Measurements from ENCODE around the gene HORMAD1. TPM values are rescaled to one million over a fixed set of nuclear protein-coding genes. Genes with fewer than 3 reads are reported as not detected.
A peak's percentile ranks its signal among the peaks of the same experiment; 100 is the strongest.

HORMAD1 gene
- total and polyA plus RNA-seq, 5 donors from 2014 or later = not detected

DNA sequence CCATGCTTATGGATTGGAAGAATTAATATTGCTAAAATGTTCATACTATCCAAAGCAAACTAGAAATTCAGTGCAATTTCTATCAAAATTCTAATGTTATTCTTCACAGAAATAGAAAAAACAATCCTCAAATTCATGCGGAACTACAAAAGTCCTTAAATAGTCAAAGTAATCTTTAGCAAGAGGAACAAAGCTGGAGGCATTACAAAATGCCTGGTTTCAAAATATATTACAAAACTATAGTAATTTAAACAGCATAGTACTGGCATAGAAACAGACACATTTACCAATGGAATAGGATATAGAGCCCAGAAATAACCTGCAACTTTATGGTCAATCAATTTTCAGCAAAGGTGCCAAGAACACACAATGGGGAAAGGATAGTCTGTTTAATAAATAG lies 41.1 kb upstream of the HORMAD1 start:
- Histone ChIP-seq H3K27me3 (ENCODE audit: control insufficient read depth, insufficient read depth, low read length) (no peaks in the 10 kb centered on the region), H3K36me3 (ENCODE audit: control insufficient read depth, insufficient read depth, low read length) (peaks cover 19% of the 10 kb centered on the region), H3K9me3 (ENCODE audit: control insufficient read depth in 2 of 2, low read length in 2 of 2) (no peaks in the 10 kb centered on the region), H3K27ac (ENCODE audit: insufficient read depth, low read length, poor library complexity, severe bottlenecking) (no peak overlapping the region), H3K4me1 (ENCODE audit: control insufficient read depth, insufficient read depth, low read length, poor library complexity, severe bottlenecking) (peaks cover 35% of the 10 kb centered on the region), H3K4me3 (ENCODE audit: low read depth, low read length) (peak overlapping the region; percentile 78)
- Mint-ChIP-seq H3K27me3 (no peaks in the 10 kb centered on the region), H3K4me3 (peak overlapping the region in 3 of 4 donors; percentile 11 to 78 (median 40)), H3K27ac (peak overlapping the region in 1 of 3 donors; percentile 24), H3K4me1 (peaks cover 24 to 65% (median 40%) of the 10 kb centered on the region in 4 donors), H3K36me3 (peaks cover 39% of the 10 kb centered on the region), H3K9me3 (peaks cover 0 to 2% (median 0%) of the 10 kb centered on the region in 7 donors)
- no peak for DNase-seq
- no peak for ATAC-seq (ENCODE audit: low read depth in 2 of 2)

- H3K27me3 Mint-ChIP-seq = no peaks in the 10 kb centered on the region
- H3K36me3 ChIP-seq (ENCODE audit: control insufficient read depth, insufficient read depth, low read length) = peaks cover 32% of the 10 kb centered on the region
These were observed 39.3 kb upstream of the HORMAD1 start for GRCh38 chr1:150760013-150760412.

DNA sequence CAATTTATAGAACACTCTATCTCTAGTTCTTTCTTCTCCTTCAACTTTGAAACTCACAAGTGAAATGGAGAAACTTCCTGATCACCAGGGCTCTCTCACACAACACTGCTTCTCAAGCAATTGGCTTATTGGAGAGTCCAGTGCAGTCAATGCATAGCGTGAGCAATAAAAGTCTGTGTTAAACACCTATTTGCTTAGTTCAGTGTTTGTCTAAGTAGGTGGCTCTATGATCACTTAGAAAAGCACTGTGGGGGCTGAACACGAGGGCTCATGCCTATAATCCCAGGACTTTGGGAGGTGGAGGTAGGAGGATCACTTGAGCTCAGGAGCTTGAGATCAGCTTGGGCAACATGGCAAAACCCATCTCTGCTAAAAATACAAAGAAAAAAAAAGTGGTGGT lies 32.7 kb upstream of the HORMAD1 start:
- Mint-ChIP-seq H3K27ac (no peak overlapping the region), H3K27me3 (no peaks in the 10 kb centered on the region), H3K36me3 (peaks cover 49% of the 10 kb centered on the region)

More at GRCh38 chr1:150760013-150760412, 39.3 kb upstream of the HORMAD1 start:
- peak overlapping the region in 1 of 4 donors; percentile 68 for H3K4me3 Mint-ChIP-seq
- H3K27ac ChIP-seq (ENCODE audit: insufficient read depth, low read length, poor library complexity, severe bottlenecking) = no peak overlapping the region
- H3K4me1 Mint-ChIP-seq = peaks cover 18 to 54% (median 34%) of the 10 kb centered on the region in 4 donors
- H3K4me1 ChIP-seq (ENCODE audit: control insufficient read depth, insufficient read depth, low read length, poor library complexity, severe bottlenecking) = peaks cover 32% of the 10 kb centered on the region
- H3K27me3 ChIP-seq (ENCODE audit: control insufficient read depth, insufficient read depth, low read length) = no peaks in the 10 kb centered on the region
- no peak for DNase-seq
- H3K4me3 ChIP-seq (ENCODE audit: low read depth, low read length) = no peak overlapping the region
- peaks cover 0 to 2% (median 0%) of the 10 kb centered on the region in 7 donors for H3K9me3 Mint-ChIP-seq
- H3K9me3 ChIP-seq (ENCODE audit: control insufficient read depth in 2 of 2, low read length in 2 of 2) = no peaks in the 10 kb centered on the region
- H3K27ac Mint-ChIP-seq = peak overlapping the region in 1 of 3 donors; percentile 56
- no peak for ATAC-seq (ENCODE audit: low read depth in 2 of 2)
- peaks cover 42% of the 10 kb centered on the region for H3K36me3 Mint-ChIP-seq

GRCh38 chr1:150751443-150751842 lies 30.7 kb upstream of the HORMAD1 start:
- no peak overlapping the region for H3K4me3 Mint-ChIP-seq
- H3K27ac Mint-ChIP-seq = peak overlapping the region in 1 of 3 donors; percentile 23
- DNase-seq = no peak
- no peak overlapping the region for H3K27ac ChIP-seq (ENCODE audit: insufficient read depth, low read length, poor library complexity, severe bottlenecking)
- H3K36me3 Mint-ChIP-seq = peaks cover 45% of the 10 kb centered on the region
- H3K9me3 Mint-ChIP-seq = no peaks in the 10 kb centered on the region
- ATAC-seq (ENCODE audit: low read depth in 2 of 2) = no peak
- no peak overlapping the region for H3K4me3 ChIP-seq (ENCODE audit: low read depth, low read length)
- peaks cover 89% of the 10 kb centered on the region for H3K36me3 ChIP-seq (ENCODE audit: control insufficient read depth, insufficient read depth, low read length)
- no peaks in the 10 kb centered on the region for H3K27me3 Mint-ChIP-seq
- no peaks in the 10 kb centered on the region for H3K4me1 ChIP-seq (ENCODE audit: control insufficient read depth, insufficient read depth, low read length, poor library complexity, severe bottlenecking)
- no peaks in the 10 kb centered on the region for H3K27me3 ChIP-seq (ENCODE audit: control insufficient read depth, insufficient read depth, low read length)
- H3K4me1 Mint-ChIP-seq = no peaks in the 10 kb centered on the region
- H3K9me3 ChIP-seq (ENCODE audit: control insufficient read depth in 2 of 2, low read length in 2 of 2) = no peaks in the 10 kb centered on the region

More for the DNA sequence above, 32.7 kb upstream of the HORMAD1 start:
- no peaks in the 10 kb centered on the region for H3K9me3 ChIP-seq (ENCODE audit: control insufficient read depth in 2 of 2, low read length in 2 of 2)
- peaks cover 82% of the 10 kb centered on the region for H3K36me3 ChIP-seq (ENCODE audit: control insufficient read depth, insufficient read depth, low read length)
- H3K27me3 ChIP-seq (ENCODE audit: control insufficient read depth, insufficient read depth, low read length) = no peaks in the 10 kb centered on the region
- no peaks in the 10 kb centered on the region for H3K4me1 ChIP-seq (ENCODE audit: control insufficient read depth, insufficient read depth, low read length, poor library complexity, severe bottlenecking)
- H3K4me3 ChIP-seq (ENCODE audit: low read depth, low read length) = no peak overlapping the region
- no peak overlapping the region for H3K27ac ChIP-seq (ENCODE audit: insufficient read depth, low read length, poor library complexity, severe bottlenecking)
- H3K4me1 Mint-ChIP-seq = peaks cover 0 to under 1% (median 0%) of the 10 kb centered on the region in 4 donors
- ATAC-seq (ENCODE audit: low read depth in 2 of 2) = no peak
- DNase-seq = no peak
- H3K4me3 Mint-ChIP-seq = no peak overlapping the region
- no peaks in the 10 kb centered on the region for H3K9me3 Mint-ChIP-seq

DNA sequence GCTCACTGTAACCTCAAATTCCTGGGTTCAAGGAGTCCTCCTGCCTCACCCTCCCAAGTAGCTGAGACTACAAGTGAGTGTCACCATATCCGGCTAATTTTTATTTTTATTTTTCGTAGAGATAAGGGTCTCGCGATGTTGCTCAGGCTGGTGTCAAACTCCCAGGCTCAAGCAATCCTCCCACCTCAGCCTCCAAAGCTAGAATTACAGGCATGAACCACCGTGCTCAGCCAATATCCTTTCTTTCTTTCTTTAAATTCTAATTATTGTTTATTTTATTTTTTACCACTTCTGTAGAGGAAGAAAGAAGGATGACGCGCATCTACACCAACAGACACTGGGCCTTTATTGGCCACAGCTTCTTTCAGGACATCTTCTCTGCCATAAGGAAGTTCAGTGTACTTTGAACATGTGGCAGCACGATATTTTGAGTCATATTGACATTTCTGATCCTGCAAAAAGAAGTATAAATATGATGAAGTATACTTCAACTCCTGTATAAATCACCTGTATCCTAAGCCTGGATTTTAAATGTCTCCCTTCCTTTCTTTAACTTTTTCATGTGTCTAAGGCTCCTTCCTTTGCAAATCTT lies 29.1 kb upstream of the HORMAD1 start:
- H3K4me1 Mint-ChIP-seq = no peaks in the 10 kb centered on the region
- Histone ChIP-seq H3K9me3 (ENCODE audit: control insufficient read depth in 2 of 2, low read length in 2 of 2) (no peaks in the 10 kb centered on the region), H3K36me3 (ENCODE audit: control insufficient read depth, insufficient read depth, low read length) (peaks cover 91% of the 10 kb centered on the region), H3K4me1 (ENCODE audit: control insufficient read depth, insufficient read depth, low read length, poor library complexity, severe bottlenecking) (no peaks in the 10 kb centered on the region), H3K27ac (ENCODE audit: insufficient read depth, low read length, poor library complexity, severe bottlenecking) (no peak overlapping the region), H3K27me3 (ENCODE audit: control insufficient read depth, insufficient read depth, low read length) (no peaks in the 10 kb centered on the region), H3K4me3 (ENCODE audit: low read depth, low read length) (no peak overlapping the region)
- peaks cover 41% of the 10 kb centered on the region for H3K36me3 Mint-ChIP-seq
- H3K9me3 Mint-ChIP-seq = no peaks in the 10 kb centered on the region
- no peak for ATAC-seq (ENCODE audit: low read depth in 2 of 2)
- no peak overlapping the region for H3K4me3 Mint-ChIP-seq
- DNase-seq = no peak
- no peak overlapping the region for H3K27ac Mint-ChIP-seq
- H3K27me3 Mint-ChIP-seq = no peaks in the 10 kb centered on the region

DNA sequence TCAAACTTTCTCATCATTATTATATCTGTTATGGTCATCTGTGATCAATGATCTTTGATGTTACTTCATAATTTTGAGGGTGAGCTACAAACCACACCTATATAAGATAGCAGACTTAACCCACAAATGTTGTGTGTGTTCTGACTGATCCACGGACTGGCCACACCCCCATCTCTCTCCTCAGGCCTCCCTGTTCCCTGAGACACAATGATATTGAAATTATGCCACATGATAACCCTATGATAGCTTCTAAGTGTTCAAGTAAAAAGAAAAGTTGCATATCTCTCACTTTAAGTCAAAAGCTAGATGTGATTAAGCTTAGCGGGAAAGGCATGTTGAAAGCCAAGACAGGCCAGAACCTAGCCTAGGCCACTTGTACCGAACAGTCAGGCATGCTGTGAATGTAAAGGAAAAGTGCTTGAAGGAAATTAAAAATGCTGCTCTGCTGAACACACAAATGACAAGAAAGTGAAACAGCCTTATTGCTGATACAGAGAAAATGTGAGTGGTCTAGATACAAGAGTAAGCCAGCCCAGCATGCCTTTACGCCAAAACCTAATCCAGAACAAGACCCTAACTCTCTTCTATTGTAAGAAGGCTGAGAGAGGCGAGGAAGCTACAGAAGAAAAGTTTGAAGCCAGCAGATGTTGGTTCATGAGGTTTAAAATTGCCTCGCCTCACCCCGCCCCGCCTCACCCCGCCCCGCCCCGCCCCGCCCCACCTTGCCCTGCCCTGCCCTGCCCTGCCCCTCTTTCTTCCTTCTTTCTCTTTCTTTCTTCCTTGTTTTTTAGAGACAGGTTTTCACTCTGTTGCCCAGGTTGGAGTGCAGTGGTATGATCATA lies 28.4 kb upstream of the HORMAD1 start:
- H3K4me3 ChIP-seq (ENCODE audit: low read depth, low read length) = no peak overlapping the region
- DNase-seq (no peak), ATAC-seq (ENCODE audit: low read depth in 2 of 2) (no peak)
- H3K27me3 ChIP-seq (ENCODE audit: control insufficient read depth, insufficient read depth, low read length) = no peaks in the 10 kb centered on the region
- no peak overlapping the region for H3K27ac ChIP-seq (ENCODE audit: insufficient read depth, low read length, poor library complexity, severe bottlenecking)
- Mint-ChIP-seq H3K4me3 (no peak overlapping the region), H3K9me3 (no peaks in the 10 kb centered on the region), H3K27ac (peak overlapping the region in 1 of 3 donors; percentile 66), H3K4me1 (no peaks in the 10 kb centered on the region), H3K36me3 (peaks cover 40% of the 10 kb centered on the region), H3K27me3 (no peaks in the 10 kb centered on the region)
- no peaks in the 10 kb centered on the region for H3K9me3 ChIP-seq (ENCODE audit: control insufficient read depth in 2 of 2, low read length in 2 of 2)
- H3K4me1 ChIP-seq (ENCODE audit: control insufficient read depth, insufficient read depth, low read length, poor library complexity, severe bottlenecking) = no peaks in the 10 kb centered on the region
- H3K36me3 ChIP-seq (ENCODE audit: control insufficient read depth, insufficient read depth, low read length) = peaks cover 86% of the 10 kb centered on the region

DNA sequence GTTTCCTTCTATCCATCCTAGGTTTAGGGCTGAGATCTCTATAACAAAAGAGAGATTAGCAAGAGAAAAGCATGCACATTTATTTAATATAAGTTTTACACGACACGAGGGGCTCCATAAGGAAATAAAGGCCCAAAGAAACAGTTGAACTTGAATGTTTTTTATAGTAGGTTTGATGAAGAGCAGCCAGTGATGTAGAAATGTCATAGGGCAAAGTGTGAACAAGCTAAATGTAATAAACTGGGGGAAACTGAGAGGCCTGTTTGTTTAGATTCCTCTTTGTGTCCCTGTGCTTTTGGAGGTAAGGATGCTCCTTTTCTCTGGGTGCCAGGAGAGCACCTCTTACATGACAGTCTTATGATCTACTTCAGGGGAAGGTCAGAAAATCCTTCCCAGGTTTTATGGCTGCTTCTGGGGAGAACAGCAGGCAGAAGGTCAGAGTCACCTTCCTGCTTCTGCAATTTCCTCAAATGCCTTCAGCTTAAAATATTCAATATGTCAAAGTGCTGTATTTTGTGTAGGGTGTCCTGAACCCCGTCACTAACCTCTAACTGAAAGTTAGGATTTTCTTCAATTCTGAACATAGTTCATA lies 9.5 kb upstream of the HORMAD1 start:
- no peaks in the 10 kb centered on the region for H3K27me3 ChIP-seq (ENCODE audit: control insufficient read depth, insufficient read depth, low read length)
- Mint-ChIP-seq H3K4me3 (no peak overlapping the region), H3K27ac (no peak overlapping the region), H3K4me1 (no peaks in the 10 kb centered on the region), H3K36me3 (peaks cover 14% of the 10 kb centered on the region), H3K9me3 (no peaks in the 10 kb centered on the region), H3K27me3 (no peaks in the 10 kb centered on the region)
- no peak overlapping the region for H3K27ac ChIP-seq (ENCODE audit: insufficient read depth, low read length, poor library complexity, severe bottlenecking)
- H3K36me3 ChIP-seq (ENCODE audit: control insufficient read depth, insufficient read depth, low read length) = peaks cover 29% of the 10 kb centered on the region
- DNase-seq (no peak), ATAC-seq (ENCODE audit: low read depth in 2 of 2) (no peak)
- no peaks in the 10 kb centered on the region for H3K9me3 ChIP-seq (ENCODE audit: control insufficient read depth in 2 of 2, low read length in 2 of 2)
- H3K4me1 ChIP-seq (ENCODE audit: control insufficient read depth, insufficient read depth, low read length, poor library complexity, severe bottlenecking) = no peaks in the 10 kb centered on the region
- no peak overlapping the region for H3K4me3 ChIP-seq (ENCODE audit: low read depth, low read length)
